A172 (cell line): ENCODE data around the gene WTAP. TPM values are rescaled to one million over a fixed set of nuclear protein-coding genes. Genes with fewer than 3 reads are reported as not detected.

Source experiments
- DNase-seq: peaks from one replicate; pipeline ENCODE4 v3.0.0-alpha.2; 2015; ENCODE audit warnings: low spot score
- total RNA-seq: library from RNA; depleted of rRNA; stranded (reverse); fragments of >200 nt; shearing (Covaris generic); gene quantifications from 2 replicates; pipeline ENCODE4 v1.2.3, GENCODE V29; 2014; rRNA removed

Gene WTAP
- total RNA-seq, 1 experiment from 2014 or later = 115 TPM

DNA sequence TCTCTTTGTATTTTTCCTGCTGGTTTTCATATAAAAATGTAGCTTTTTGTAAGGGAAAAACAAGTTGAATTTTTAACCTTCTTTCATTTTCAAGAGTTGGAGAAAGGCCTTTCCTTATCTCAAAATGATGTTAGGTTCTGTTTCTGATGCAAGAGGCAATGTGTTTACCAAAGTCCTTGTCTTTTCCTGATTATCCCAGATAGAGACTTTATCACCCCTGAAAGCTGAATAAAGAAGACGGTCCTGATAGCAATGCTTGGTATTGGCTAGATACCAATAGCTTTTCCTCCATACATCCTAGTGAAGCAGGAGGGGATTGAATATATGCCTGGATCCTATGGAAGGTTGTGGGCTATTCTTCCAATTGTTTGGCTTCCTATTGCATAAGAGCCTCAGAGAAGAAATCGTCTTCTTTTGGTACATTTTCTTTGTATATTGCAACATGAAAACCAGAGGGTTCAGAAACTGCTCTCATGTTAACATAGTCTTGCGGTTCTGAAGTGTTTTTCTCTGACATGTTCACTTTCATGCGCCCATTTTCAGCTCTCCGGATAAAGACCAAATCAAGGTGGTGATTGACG is 78.2 kb downstream of the WTAP start:
- DNase-seq = no peak

Other genes starting within 250 kb of the WTAP start
- gene SOD2, start 34.3 kb upstream of the WTAP start, total RNA-seq = 155 and 160 TPM in 2 replicates
- gene ACAT2, start 34.5 kb downstream of the WTAP start, total RNA-seq = 45.3 and 46.1 TPM in 2 replicates
- 396 and 430 TPM in 2 replicates for gene TCP1, start 62.1 kb downstream of the WTAP start, total RNA-seq
- 182 and 204 TPM in 2 replicates for gene MRPL18, start 63.0 kb downstream of the WTAP start, total RNA-seq
- gene PNLDC1, start 72.8 kb downstream of the WTAP start, total RNA-seq = not detected in 2 replicates
- not detected in 2 replicates for gene MAS1, start 163.5 kb downstream of the WTAP start, total RNA-seq
- gene IGF2R, start 241.6 kb downstream of the WTAP start, total RNA-seq = 78.4 and 99.8 TPM in 2 replicates